SK-N-SH treated with all-trans-retinoic acid at 6 μM for 48 hours (cell line): ENCODE results near the gene SMAD3.

Source experiments
- ARNTL ChIP-seq: fragments of 450-650 bp; formaldehyde crosslinking; IDR thresholded peaks from 2 replicates; pipeline ENCODE4 v1.5.0; 2020; ENCODE audit warnings: low read depth, mild to moderate bottlenecking, moderate library complexity, borderline replicate concordance
- BACH2 ChIP-seq: fragments of 250-450 bp; sonication (Bioruptor Pico); IDR thresholded peaks from 2 replicates; pipeline ENCODE4 v1.9.0; 2021; ENCODE audit warnings: mild to moderate bottlenecking, borderline replicate concordance
- CREB5 ChIP-seq: fragments of 250-450 bp; sonication (Bioruptor Pico); IDR thresholded peaks from 2 replicates; pipeline ENCODE4 v1.5.1; 2020; ENCODE audit warnings: low read depth, mild to moderate bottlenecking, moderate library complexity
- PPARA ChIP-seq: fragments of 250-450 bp; sonication (Bioruptor Pico); IDR thresholded peaks from 2 replicates; pipeline ENCODE4 v1.5.0; 2020; ENCODE audit warnings: mild to moderate bottlenecking, borderline replicate concordance
- RARB ChIP-seq: fragments of 250-450 bp; sonication (Bioruptor Pico); IDR thresholded peaks from 2 replicates; pipeline ENCODE4 v1.8.0; 2021; ENCODE audit warnings: mild to moderate bottlenecking, moderate library complexity
- ZFP3 ChIP-seq: fragments of 250-450 bp; sonication (Bioruptor Pico); IDR thresholded peaks from 2 replicates; pipeline ENCODE4 v1.5.0; 2020; ENCODE audit warnings: mild to moderate bottlenecking, moderate library complexity
- ZFP30 ChIP-seq: fragments of 450-650 bp; formaldehyde crosslinking; IDR thresholded peaks from 2 replicates; pipeline ENCODE4 v1.5.0; 2022; ENCODE audit warnings: mild to moderate bottlenecking, moderate library complexity
- ZNF565 ChIP-seq: fragments of 450-650 bp; formaldehyde crosslinking; conservative IDR thresholded peaks from 2 replicates; pipeline ENCODE4 v1.5.0; 2020; ENCODE audit warnings: low read depth, mild to moderate bottlenecking, moderate library complexity
- TF ChIP-seq, protein P1 (sequence below): fragments of 250-450 bp; sonication (Bioruptor Pico); IDR thresholded peaks from 2 replicates; pipeline ENCODE4 v1.8.0; 2020; ENCODE audit warnings: mild to moderate bottlenecking, moderate library complexity, borderline replicate concordance
- TF ChIP-seq, protein P2 (sequence below): fragments of 250-450 bp; sonication (Bioruptor Pico); IDR thresholded peaks from 2 replicates; pipeline ENCODE4 v1.5.1; 2021; ENCODE audit warnings: mild to moderate bottlenecking, moderate library complexity

DNA sequence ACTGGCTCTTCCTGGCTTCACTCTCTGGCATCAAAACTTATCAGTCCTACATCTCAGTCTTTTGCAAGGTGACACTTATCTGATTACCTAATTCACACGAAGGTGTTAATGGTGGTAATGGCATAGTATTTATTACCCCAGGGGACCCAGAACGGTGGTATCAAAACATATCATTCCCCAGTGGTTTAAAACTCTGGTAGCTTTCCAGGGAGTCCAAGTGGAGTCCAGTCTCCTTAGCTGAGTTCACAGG lies 41.3 kb downstream of the SMAD3 start:
- no peak for TF ChIP-seq CREB5 (CRISPR knock-in tag)
- TF ChIP-seq, protein P1, sequence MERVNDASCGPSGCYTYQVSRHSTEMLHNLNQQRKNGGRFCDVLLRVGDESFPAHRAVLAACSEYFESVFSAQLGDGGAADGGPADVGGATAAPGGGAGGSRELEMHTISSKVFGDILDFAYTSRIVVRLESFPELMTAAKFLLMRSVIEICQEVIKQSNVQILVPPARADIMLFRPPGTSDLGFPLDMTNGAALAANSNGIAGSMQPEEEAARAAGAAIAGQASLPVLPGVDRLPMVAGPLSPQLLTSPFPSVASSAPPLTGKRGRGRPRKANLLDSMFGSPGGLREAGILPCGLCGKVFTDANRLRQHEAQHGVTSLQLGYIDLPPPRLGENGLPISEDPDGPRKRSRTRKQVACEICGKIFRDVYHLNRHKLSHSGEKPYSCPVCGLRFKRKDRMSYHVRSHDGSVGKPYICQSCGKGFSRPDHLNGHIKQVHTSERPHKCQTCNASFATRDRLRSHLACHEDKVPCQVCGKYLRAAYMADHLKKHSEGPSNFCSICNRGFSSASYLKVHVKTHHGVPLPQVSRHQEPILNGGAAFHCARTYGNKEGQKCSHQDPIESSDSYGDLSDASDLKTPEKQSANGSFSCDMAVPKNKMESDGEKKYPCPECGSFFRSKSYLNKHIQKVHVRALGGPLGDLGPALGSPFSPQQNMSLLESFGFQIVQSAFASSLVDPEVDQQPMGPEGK: no peak
- TF ChIP-seq ZNF565: no peak
- no peak for TF ChIP-seq BACH2
- TF ChIP-seq ZFP3 (CRISPR knock-in tag): no peak; the same call in 1 of the 2 replicates
- no peak for TF ChIP-seq PPARA
- TF ChIP-seq RARB (CRISPR knock-in tag): no peak
- TF ChIP-seq ARNTL (CRISPR knock-in tag): no peak
- TF ChIP-seq, protein P2, sequence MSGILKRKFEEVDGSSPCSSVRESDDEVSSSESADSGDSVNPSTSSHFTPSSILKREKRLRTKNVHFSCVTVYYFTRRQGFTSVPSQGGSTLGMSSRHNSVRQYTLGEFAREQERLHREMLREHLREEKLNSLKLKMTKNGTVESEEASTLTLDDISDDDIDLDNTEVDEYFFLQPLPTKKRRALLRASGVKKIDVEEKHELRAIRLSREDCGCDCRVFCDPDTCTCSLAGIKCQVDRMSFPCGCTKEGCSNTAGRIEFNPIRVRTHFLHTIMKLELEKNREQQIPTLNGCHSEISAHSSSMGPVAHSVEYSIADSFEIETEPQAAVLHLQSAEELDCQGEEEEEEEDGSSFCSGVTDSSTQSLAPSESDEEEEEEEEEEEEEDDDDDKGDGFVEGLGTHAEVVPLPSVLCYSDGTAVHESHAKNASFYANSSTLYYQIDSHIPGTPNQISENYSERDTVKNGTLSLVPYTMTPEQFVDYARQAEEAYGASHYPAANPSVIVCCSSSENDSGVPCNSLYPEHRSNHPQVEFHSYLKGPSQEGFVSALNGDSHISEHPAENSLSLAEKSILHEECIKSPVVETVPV (CRISPR knock-in tag): no peak
- TF ChIP-seq ZFP30 (CRISPR knock-in tag): no peak
